GM12865 (cell line): Measurements from ENCODE around the gene PRR15L.

Experiments used
- DNase-seq: peaks from one replicate; pipeline ENCODE4 v3.0.0; 2010; ENCODE audit warnings: low read depth
- H3K4me3 ChIP-seq: 2 replicates; pipeline ENCODE4 v1.5.1; 2011; ENCODE audit warnings: mild to moderate bottlenecking, low read depth, low read length, control low read depth
- CTCF ChIP-seq: IDR thresholded peaks from 2 replicates; pipeline ENCODE4 v1.5.1; 2011; ENCODE audit warnings: low read length, control low read depth, low read depth, inconsistent platforms; ENCODE audit not compliant: insufficient read depth; ENCODE audit errors: missing control alignments

Gene PRR15L

DNA sequence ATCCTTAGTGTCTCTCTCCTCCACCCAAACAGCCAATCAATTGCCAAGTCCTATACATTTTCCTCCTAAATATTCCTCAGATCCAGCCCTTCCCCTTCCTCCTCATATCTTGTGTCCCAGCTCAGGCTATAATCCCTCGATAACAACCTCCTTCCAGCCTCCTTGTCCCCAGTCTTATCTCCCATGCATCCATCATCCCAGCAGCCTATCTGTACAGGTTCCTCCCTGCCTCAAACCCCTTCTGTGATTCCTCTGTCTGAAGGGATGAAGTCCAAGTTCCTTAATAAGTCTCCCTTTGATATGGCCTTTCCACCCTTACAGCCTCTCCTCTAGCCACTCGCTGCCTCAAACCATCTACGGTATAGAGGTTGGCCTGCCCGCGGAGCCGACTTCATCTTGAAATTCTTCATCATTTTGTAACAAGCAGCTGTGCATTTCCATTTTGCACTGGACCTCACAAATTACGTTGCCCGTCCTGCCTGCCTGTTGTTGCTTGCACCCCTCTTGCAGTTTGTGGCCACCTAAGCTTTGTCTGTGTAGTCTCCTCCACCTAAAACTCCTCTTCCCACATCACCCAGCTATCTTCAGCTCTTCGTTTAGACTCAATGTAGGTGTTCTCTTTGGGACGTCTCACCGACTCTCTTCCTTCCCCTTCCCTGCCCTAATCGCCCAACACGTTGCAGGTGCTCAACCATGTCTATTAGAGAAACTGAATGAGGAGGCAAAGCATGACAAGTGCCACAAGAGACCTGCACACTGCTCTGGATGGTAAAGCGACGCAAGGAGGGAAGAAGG is 12.4 kb upstream of the PRR15L start:
- TF ChIP-seq CTCF, result no peak
- H3K4me3 ChIP-seq, result peak overlapping the region; percentile 34
- no peak for DNase-seq

- H3K4me3 ChIP-seq, result no peak overlapping the region
- no peak for TF ChIP-seq CTCF
- DNase-seq, result no peak
These were observed 11.2 kb upstream of the PRR15L start for GRCh38 chr17:47968836-47969235.

GRCh38 chr17:47967607-47968252 is 10.0 kb upstream of the PRR15L start:
- H3K4me3 ChIP-seq, result no peak overlapping the region
- DNase-seq, result no peak
- TF ChIP-seq CTCF, result no peak

- no peak for TF ChIP-seq CTCF
- no peak overlapping the region for H3K4me3 ChIP-seq
- DNase-seq, result no peak
These were observed 8.4 kb upstream of the PRR15L start for GRCh38 chr17:47966079-47966519.

GRCh38 chr17:47964856-47965255 is 7.2 kb upstream of the PRR15L start:
- no peak for DNase-seq
- no peak overlapping the region for H3K4me3 ChIP-seq
- no peak for TF ChIP-seq CTCF

- DNase-seq, result no peak
- no peak for TF ChIP-seq CTCF
- no peak overlapping the region for H3K4me3 ChIP-seq
These were observed 5.2 kb upstream of the PRR15L start for GRCh38 chr17:47962901-47963300.

DNA sequence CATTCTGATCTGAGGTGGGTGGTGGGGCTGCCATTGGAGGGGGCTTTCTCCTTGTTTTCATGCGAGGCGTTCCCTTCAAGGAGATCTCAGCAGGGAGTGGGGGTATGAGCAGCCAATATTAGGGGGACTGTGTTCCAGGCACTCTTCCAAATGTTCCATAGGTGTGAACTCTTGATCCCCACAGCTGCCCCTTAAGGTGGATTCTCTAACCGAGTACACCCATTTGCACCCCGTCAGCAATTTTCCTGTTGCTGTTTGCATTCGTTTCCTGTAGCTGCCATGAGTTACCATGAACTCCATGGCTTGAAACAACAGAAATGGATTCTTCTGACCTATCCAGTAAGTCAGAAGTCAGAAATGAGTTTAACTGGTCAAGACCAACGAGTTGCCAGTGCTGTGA is 3.7 kb upstream of the PRR15L start:
- no peak overlapping the region for H3K4me3 ChIP-seq
- no peak for DNase-seq
- TF ChIP-seq CTCF, result no peak
